K562 (cell line): Measurements from ENCODE around the gene WDR18. TPM values are rescaled to one million over a fixed set of nuclear protein-coding genes. Genes with fewer than 3 reads are reported as not detected.

Source experiments
- BRCA1 ChIP-seq, 2 experiments: fragments of 450-650 bp in 1 of 2; sonication (generic) in 1 of 2; formaldehyde crosslinking in 1 of 2; IDR thresholded peaks; 2 replicates each; pipeline versions ENCODE4 v1.5.0 to v1.6.1; 2017 to 2020; ENCODE audit warnings: mild to moderate bottlenecking in 1 of 2, missing genetic modification reagents in 1 of 2
- E2F5 ChIP-seq: sonication (generic); formaldehyde crosslinking; IDR thresholded peaks from 2 replicates; pipeline ENCODE4 v1.8.0; 2022; ENCODE audit warnings: mild to moderate bottlenecking, missing genetic modification reagents
- NELFE ChIP-seq: IDR thresholded peaks from 2 replicates; pipeline ENCODE4 v1.6.1; 2011; ENCODE audit warnings: mild to moderate bottlenecking; ENCODE audit not compliant: insufficient read depth, insufficient read length
- NFXL1 ChIP-seq: fragments of 450-650 bp; formaldehyde crosslinking; IDR thresholded peaks from 2 replicates; pipeline ENCODE4 v1.4.0; 2021; ENCODE audit warnings: mild to moderate bottlenecking
- NR1H2 ChIP-seq: sonication (generic); formaldehyde crosslinking; IDR thresholded peaks from 2 replicates; pipeline ENCODE4 v1.4.0; 2020; ENCODE audit warnings: mild to moderate bottlenecking, missing genetic modification reagents
- NR2C2 ChIP-seq, 2 experiments: fragments of 200-800 bp in 1 of 2; sonication (Bioruptor generic) in 1 of 2; sonication (generic) in 1 of 2; formaldehyde crosslinking in 1 of 2; IDR thresholded peaks; 2 replicates each; pipeline versions ENCODE4 v1.6.1 to v1.8.0; 2016 to 2022; ENCODE audit warnings: mild to moderate bottlenecking in 1 of 2, missing compliant biosample characterization in 1 of 2, missing genetic modification characterization in 1 of 2, missing genetic modification reagents in 1 of 2
- PHF8 ChIP-seq: fragments of 200-600 bp; sonication (generic); IDR thresholded peaks from 2 replicates; pipeline ENCODE4 v1.6.1; 2012; ENCODE audit warnings: mixed run types, mild to moderate bottlenecking, inconsistent platforms, low read length, moderate library complexity, borderline replicate concordance
- POLR2AphosphoS2 ChIP-seq: IDR thresholded peaks from 2 replicates; pipeline ENCODE4 v1.6.1; 2012; ENCODE audit warnings: low read length, improper control_type of control experiment
- POU5F1 ChIP-seq: fragments of 150-350 bp; IDR thresholded peaks from 2 replicates; pipeline ENCODE4 v1.6.1; 2014; ENCODE audit warnings: borderline replicate concordance, low read length, low read depth, mild to moderate bottlenecking; ENCODE audit not compliant: partially characterized antibody
- SMARCB1 ChIP-seq: IDR thresholded peaks from 2 replicates; pipeline ENCODE4 v1.6.1; 2011; ENCODE audit warnings: improper control_type of control experiment, low read depth; ENCODE audit not compliant: insufficient read length
- SRF ChIP-seq, 2 experiments: fragments of 250-450, 450-650 bp in 1 of 2; sonication (Bioruptor Pico) in 1 of 2; sonication (generic) in 1 of 2; formaldehyde crosslinking; IDR thresholded peaks; 2 replicates each; pipeline versions ENCODE4 v1.5.0 to v1.5.1; 2020 to 2022; ENCODE audit warnings: mild to moderate bottlenecking in 1 of 2, missing genetic modification reagents in 1 of 2
- TCF3 ChIP-seq: sonication (generic); formaldehyde crosslinking; IDR thresholded peaks from 2 replicates; pipeline ENCODE4 v1.4.0; 2020; ENCODE audit warnings: mild to moderate bottlenecking, missing genetic modification reagents
- ZBTB11 ChIP-seq, 3 experiments: fragments of 200-800 bp in 1 of 3; fragments of 250-450 bp in 1 of 3; fragments of 450-650 bp in 1 of 3; sonication (Bioruptor Pico) in 1 of 3; sonication (Bioruptor generic) in 1 of 3; formaldehyde crosslinking in 1 of 3; IDR thresholded peaks; 2 replicates each; pipeline versions ENCODE4 v1.6.1 to v1.8.0; 2016 to 2022; ENCODE audit warnings: mild to moderate bottlenecking in 2 of 3, missing genetic modification characterization in 2 of 3, missing compliant biosample characterization in 1 of 3, moderate library complexity in 1 of 3
- ZNF134 ChIP-seq: fragments of 250-450 bp; sonication (Bioruptor Pico); conservative IDR thresholded peaks from 2 replicates; pipeline ENCODE4 v1.4.0; 2020
- ZNF347 ChIP-seq: fragments of 450-650 bp; formaldehyde crosslinking; IDR thresholded peaks from 2 replicates; pipeline ENCODE4 v1.4.0; 2020; ENCODE audit warnings: low read depth, mild to moderate bottlenecking, moderate library complexity
- ZNF436 ChIP-seq: fragments of 250-450, 450-650 bp; sonication (Bioruptor Pico); formaldehyde crosslinking; IDR thresholded peaks from 2 replicates; pipeline ENCODE4 v1.7.0; 2020; ENCODE audit warnings: mild to moderate bottlenecking
- ZNF57 ChIP-seq: fragments of 450-650 bp; formaldehyde crosslinking; IDR thresholded peaks from 2 replicates; pipeline ENCODE4 v1.4.0; 2020; ENCODE audit warnings: mild to moderate bottlenecking, moderate library complexity
- ZSCAN32 ChIP-seq: fragments of 450-650 bp; formaldehyde crosslinking; IDR thresholded peaks from 2 replicates; pipeline ENCODE4 v1.4.0; 2020; ENCODE audit warnings: mild to moderate bottlenecking, moderate library complexity
- polyA plus RNA-seq, 8 experiments: library from polyadenylated mRNA; depleted of rRNA in 4 of 8; stranded (reverse) in 5 of 8; unstranded in 3 of 8; fragments of >200 nt; fragmentation: Nextera tagmentation in 2 of 8; fragmentation: Illumina TruSeq in 1 of 8; extraction: Ambion mirVana in 2 of 8; extraction: Trizol in 1 of 8; gene quantifications; 2 replicates each; pipeline versions ENCODE4 v1.2.1 to v1.2.3, GENCODE V29; 2011 to 2014; ENCODE audit warnings: inconsistent platforms in 1 of 8, missing spikeins in 1 of 8
- total RNA-seq, 7 experiments: library from RNA; depleted of rRNA in 6 of 7; stranded (reverse); fragments of >200 nt in 6 of 7; fragmentation: Illumina TruSeq in 2 of 7; extraction: Trizol in 2 of 7; gene quantifications; 2 replicates each; pipeline versions ENCODE4 v1.2.1 to v1.2.3, GENCODE V29; 2011 to 2021; ENCODE audit warnings: low replicate concordance in 1 of 7
- TF ChIP-seq, protein P1 (sequence below): fragments of 450-650 bp; IDR thresholded peaks from 2 replicates; pipeline ENCODE4 v1.6.1; 2016; ENCODE audit warnings: borderline replicate concordance

Gene WDR18
- total and polyA plus RNA-seq, 9 of the 15 experiments (the other 6 are each of a cell fraction or from before 2014, with no cell fraction given): 0.65 to 181 (median 30.1) TPM

DNA sequence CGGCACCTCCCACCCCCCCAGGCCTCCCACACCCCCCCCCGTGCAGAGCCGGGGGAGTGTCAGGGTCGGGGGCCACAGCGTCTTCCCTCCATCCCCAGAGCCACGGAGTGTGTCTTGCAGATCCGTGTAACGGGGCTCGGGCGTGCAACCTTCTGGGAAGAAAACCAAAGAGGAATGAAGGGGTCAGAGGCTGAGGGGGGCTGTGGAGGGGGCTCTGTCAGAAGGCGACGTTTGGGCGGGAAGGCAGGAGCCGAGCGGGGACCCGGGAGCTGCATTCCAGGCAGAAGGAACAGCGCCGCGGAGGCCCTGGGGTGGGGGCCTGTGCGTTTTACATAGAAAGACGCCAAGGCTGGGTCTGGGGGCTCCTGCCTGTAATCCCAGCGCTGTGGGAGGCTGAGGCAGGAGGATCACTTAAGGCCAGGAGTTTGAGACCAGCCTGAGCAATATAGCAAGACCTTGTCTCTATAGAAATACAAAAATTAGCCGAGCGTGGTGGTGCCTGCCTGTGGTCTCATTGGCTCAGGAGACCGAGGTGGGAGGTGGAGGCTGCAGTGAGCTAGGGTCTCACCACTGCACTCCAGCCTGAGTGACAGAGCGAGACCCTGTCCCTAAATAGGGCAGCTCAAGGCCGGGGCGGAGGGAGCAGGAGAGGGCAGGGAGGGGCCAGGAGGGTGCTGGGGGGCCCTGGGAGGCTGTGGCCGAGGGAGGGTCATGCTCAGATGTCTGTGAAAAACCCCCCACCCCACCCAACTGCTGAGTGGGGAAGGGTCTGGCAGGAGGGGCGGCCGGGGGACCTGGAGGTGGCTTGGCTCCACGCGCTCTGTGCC lies 30.5 kb upstream of the WDR18 start (continued):
- TF ChIP-seq, protein P1, sequence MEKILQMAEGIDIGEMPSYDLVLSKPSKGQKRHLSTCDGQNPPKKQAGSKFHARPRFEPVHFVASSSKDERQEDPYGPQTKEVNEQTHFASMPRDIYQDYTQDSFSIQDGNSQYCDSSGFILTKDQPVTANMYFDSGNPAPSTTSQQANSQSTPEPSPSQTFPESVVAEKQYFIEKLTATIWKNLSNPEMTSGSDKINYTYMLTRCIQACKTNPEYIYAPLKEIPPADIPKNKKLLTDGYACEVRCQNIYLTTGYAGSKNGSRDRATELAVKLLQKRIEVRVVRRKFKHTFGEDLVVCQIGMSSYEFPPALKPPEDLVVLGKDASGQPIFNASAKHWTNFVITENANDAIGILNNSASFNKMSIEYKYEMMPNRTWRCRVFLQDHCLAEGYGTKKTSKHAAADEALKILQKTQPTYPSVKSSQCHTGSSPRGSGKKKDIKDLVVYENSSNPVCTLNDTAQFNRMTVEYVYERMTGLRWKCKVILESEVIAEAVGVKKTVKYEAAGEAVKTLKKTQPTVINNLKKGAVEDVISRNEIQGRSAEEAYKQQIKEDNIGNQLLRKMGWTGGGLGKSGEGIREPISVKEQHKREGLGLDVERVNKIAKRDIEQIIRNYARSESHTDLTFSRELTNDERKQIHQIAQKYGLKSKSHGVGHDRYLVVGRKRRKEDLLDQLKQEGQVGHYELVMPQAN: no peak
- no peak for TF ChIP-seq E2F5 (CRISPR knock-in tag)
- no peak for TF ChIP-seq ZNF57
- no peak for TF ChIP-seq ZNF347
- TF ChIP-seq POU5F1: no peak
- TF ChIP-seq POLR2AphosphoS2: no peak
- no peak for TF ChIP-seq SRF (CRISPR knock-in tag; IDR thresholded peaks at IDR 0.05)
- TF ChIP-seq NELFE: no peak
- TF ChIP-seq TCF3: no peak
- no peak for TF ChIP-seq NFXL1 (CRISPR knock-in tag)
- TF ChIP-seq ZBTB11 (CRISPR knock-in tag; IDR thresholded peaks at IDR 0.05): no peak; a peak in 1 of 6 replicates
- no peak for TF ChIP-seq NR1H2 (CRISPR knock-in tag)
- TF ChIP-seq PHF8: no peak; the same call in 1 of the 2 replicates
- no peak for TF ChIP-seq BRCA1 (IDR thresholded peaks at IDR 0.05)
- TF ChIP-seq BRCA1 (CRISPR knock-in tag; IDR thresholded peaks at IDR 0.05): no peak
- no peak for TF ChIP-seq ZNF134 (CRISPR knock-in tag)
- TF ChIP-seq NR2C2 (CRISPR knock-in tag; IDR thresholded peaks at IDR 0.05): no peak
- TF ChIP-seq NR2C2 (tag; IDR thresholded peaks at IDR 0.05): peak; percentile 37
- TF ChIP-seq ZSCAN32: no peak
- no peak for TF ChIP-seq ZNF436 (CRISPR knock-in tag)
- no peak for TF ChIP-seq SMARCB1
